CD4-positive, alpha-beta T cell (primary cell): ENCODE measurements around the gene FOLR1. TPM values are rescaled to one million over a fixed set of nuclear protein-coding genes. Genes with fewer than 3 reads are reported as not detected.

ENCODE experiments used
- ATAC-seq: fragments of 200-7000 bp; cut with Tn5 transposase; one replicate; pipeline ENCODE4 v1.10.0; 2022; ENCODE audit warnings: mild to moderate bottlenecking; ENCODE audit not compliant: poor library complexity
- CTCF ChIA-PET: fragments of 350-600 bp; sonication (Branson Sonifier 250); formaldehyde crosslinking; loops from one replicate; lab custom pipeline; 2021; ENCODE audit warnings: antibody characterized with exemption, inconsistent platforms; lab: Charles Lee
- POLR2A ChIA-PET: fragments of 350-600 bp; sonication (Branson Sonifier 250); formaldehyde crosslinking; loops from one replicate; lab custom pipeline; 2021; ENCODE audit warnings: antibody characterized with exemption, inconsistent platforms; lab: Charles Lee
- DNase-seq, 14 experiments: peaks; one replicate each; pipeline ENCODE4 v3.0.0-alpha.2; 2013 to 2020; ENCODE audit warnings: mixed read lengths in 2 of 14
- H3K27ac ChIP-seq, 2 donors: one replicate each; pipeline versions ENCODE4 v1.5.1 to v1.7.0; 2013; ENCODE audit warnings: low read length in 2 of 2, low read depth in 1 of 2, mild to moderate bottlenecking in 1 of 2
- H3K27me3 ChIP-seq, 2 experiments: 1 replicate in 1 of 2; 2 replicates in 1 of 2; pipeline versions ENCODE4 v1.6.1 to v1.7.0; 2013; ENCODE audit warnings: low read length in 2 of 2, control low read depth in 1 of 2, mild to moderate bottlenecking in 1 of 2, moderate library complexity in 1 of 2; ENCODE audit not compliant: insufficient read depth in 2 of 2, control insufficient read depth in 1 of 2
- H3K36me3 ChIP-seq: one replicate; pipeline ENCODE4 v1.6.1; 2013; ENCODE audit warnings: low read length, control low read depth; ENCODE audit not compliant: insufficient read depth
- H3K4me1 ChIP-seq: one replicate; pipeline ENCODE4 v1.6.1; 2013; ENCODE audit warnings: low read length, control low read depth; ENCODE audit not compliant: insufficient read depth
- H3K4me3 ChIP-seq: one replicate; pipeline ENCODE4 v1.5.1; 2013; ENCODE audit warnings: mild to moderate bottlenecking, low read length, moderate library complexity
- H3K9me3 ChIP-seq, 2 experiments: 1 replicate in 1 of 2; 2 replicates in 1 of 2; pipeline versions ENCODE4 v1.6.1 to v1.7.0; 2013; ENCODE audit warnings: low read length in 2 of 2, mild to moderate bottlenecking in 2 of 2, control low read depth in 1 of 2, moderate library complexity in 1 of 2; ENCODE audit not compliant: control insufficient read depth in 1 of 2, insufficient read depth in 1 of 2
- H3K27ac Mint-ChIP-seq: one replicate; pipeline ENCODE4 v1.8.0; 2020; ENCODE audit warnings: mixed read lengths
- H3K27me3 Mint-ChIP-seq: one replicate; pipeline ENCODE4 v1.8.0; 2021; ENCODE audit warnings: mixed read lengths
- H3K36me3 Mint-ChIP-seq: one replicate; pipeline ENCODE4 v1.8.0; 2021; ENCODE audit warnings: low read depth, mixed read lengths
- H3K4me1 Mint-ChIP-seq: one replicate; pipeline ENCODE4 v1.8.0; 2021; ENCODE audit warnings: low read depth, mixed read lengths
- H3K4me3 Mint-ChIP-seq: one replicate; pipeline ENCODE4 v1.8.0; 2020; ENCODE audit warnings: mild to moderate bottlenecking, mixed read lengths
- H3K9me3 Mint-ChIP-seq: one replicate; pipeline ENCODE4 v1.8.0; 2020; ENCODE audit warnings: mixed read lengths
- intact Hi-C, 2 experiments: fragments of 100-400 bp; cut with DNase I in 1 of 2; cut with micrococcal nuclease in 1 of 2; formaldehyde crosslinking; loops; one replicate each; pipeline versions ENCODE4 v1.15.1 to v1.9.0; 2023 to 2025; cut with DNase I, micrococcal nuclease
- total RNA-seq, 174 experiments: library from RNA in 2 of 174; stranded (reverse) in 2 of 174; gene quantifications; one replicate each; pipeline ENCODE4 v1.2.3 and lab custom pipeline; 2021 to 2026
- TF ChIP-seq, protein P1 (sequence below): fragments of 200-600 bp; IDR thresholded peaks from one replicate; pipeline ENCODE4 v1.8.0; 2022; ENCODE audit warnings: antibody characterized with exemption, mild to moderate bottlenecking

The FOLR1 gene
- total RNA-seq, 2 experiments from 2014 or later = not detected

- POLR2A ChIA-PET = no interaction called here
- no peak overlapping the region for H3K27ac Mint-ChIP-seq
- peaks cover 20% of the 10 kb centered on the region for H3K4me1 Mint-ChIP-seq
- peaks cover 12% of the 10 kb centered on the region for H3K36me3 Mint-ChIP-seq
- CTCF ChIA-PET = no interaction called here
- no peak overlapping the region for H3K27ac ChIP-seq
- H3K4me1 ChIP-seq = peaks cover 31% of the 10 kb centered on the region
- intact Hi-C loops = loop anchor here (5.0 to 10.0 kb wide), 7 partner anchors 106 to 1424 kb away; partner anchors contain the start of genes ANAPC15 (in 1 of the 2), ATG16L2 (in 1 of the 2), CLPB (in 1 of the 2) and FCHSD2 (in 1 of the 2)
- TF ChIP-seq, protein P1, sequence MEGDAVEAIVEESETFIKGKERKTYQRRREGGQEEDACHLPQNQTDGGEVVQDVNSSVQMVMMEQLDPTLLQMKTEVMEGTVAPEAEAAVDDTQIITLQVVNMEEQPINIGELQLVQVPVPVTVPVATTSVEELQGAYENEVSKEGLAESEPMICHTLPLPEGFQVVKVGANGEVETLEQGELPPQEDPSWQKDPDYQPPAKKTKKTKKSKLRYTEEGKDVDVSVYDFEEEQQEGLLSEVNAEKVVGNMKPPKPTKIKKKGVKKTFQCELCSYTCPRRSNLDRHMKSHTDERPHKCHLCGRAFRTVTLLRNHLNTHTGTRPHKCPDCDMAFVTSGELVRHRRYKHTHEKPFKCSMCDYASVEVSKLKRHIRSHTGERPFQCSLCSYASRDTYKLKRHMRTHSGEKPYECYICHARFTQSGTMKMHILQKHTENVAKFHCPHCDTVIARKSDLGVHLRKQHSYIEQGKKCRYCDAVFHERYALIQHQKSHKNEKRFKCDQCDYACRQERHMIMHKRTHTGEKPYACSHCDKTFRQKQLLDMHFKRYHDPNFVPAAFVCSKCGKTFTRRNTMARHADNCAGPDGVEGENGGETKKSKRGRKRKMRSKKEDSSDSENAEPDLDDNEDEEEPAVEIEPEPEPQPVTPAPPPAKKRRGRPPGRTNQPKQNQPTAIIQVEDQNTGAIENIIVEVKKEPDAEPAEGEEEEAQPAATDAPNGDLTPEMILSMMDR = no peak
- DNase-seq = no peak
- H3K4me3 Mint-ChIP-seq = peak overlapping the region; percentile 69
- no peaks in the 10 kb centered on the region for H3K36me3 ChIP-seq
- no peak overlapping the region for H3K4me3 ChIP-seq
- no peaks in the 10 kb centered on the region for H3K27me3 ChIP-seq
- H3K9me3 Mint-ChIP-seq = no peaks in the 10 kb centered on the region
- H3K27me3 Mint-ChIP-seq = peaks cover 19% of the 10 kb centered on the region
- ATAC-seq = no peak
- H3K9me3 ChIP-seq = no peaks in the 10 kb centered on the region
These were observed 28.9 kb downstream of the FOLR1 start for GRCh38 chr11:72220696-72221363.

DNA sequence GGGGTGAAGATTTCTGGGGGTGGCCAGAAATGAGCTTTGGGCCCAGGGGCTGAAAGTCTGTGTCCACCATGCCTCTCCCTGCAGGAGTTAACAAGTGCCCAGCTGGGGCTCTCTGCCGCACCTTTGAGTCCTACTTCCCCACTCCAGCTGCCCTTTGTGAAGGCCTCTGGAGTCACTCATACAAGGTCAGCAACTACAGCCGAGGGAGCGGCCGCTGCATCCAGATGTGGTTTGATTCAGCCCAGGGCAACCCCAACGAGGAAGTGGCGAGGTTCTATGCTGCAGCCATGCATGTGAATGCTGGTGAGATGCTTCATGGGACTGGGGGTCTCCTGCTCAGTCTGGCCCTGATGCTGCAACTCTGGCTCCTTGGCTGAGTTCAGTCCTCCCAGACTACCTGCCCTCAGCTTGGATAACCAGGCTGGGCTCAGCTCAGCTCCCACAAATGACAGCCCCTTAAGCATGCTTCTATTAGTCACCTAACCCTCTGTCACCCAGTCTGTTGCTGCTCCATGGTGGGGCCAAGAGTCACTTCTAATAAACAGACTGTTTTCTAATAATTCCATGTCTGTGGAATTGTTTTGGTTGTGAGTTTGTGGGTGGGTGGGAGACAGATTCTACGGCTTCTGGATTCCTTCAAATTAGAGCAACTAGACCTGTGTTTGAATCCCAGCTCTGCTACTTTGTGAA lies 29.6 kb downstream of the FOLR1 start:
- Mint-ChIP-seq H3K27ac (no peak overlapping the region), H3K9me3 (no peaks in the 10 kb centered on the region), H3K4me3 (no peak overlapping the region), H3K36me3 (peaks cover 12% of the 10 kb centered on the region), H3K27me3 (peaks cover 15% of the 10 kb centered on the region), H3K4me1 (peaks cover 27% of the 10 kb centered on the region)
- no peaks in the 10 kb centered on the region for H3K36me3 ChIP-seq
- no peak overlapping the region for H3K4me3 ChIP-seq
- CTCF ChIA-PET = no interaction called here
- POLR2A ChIA-PET = interaction anchor here (0.8 to 3.8 kb wide), 2 partner anchors 109 to 293 kb away, joined by 3 to 29 read pairs; partner anchors contain the start of genes ANAPC15, RNF121 and XNDC1N
- ATAC-seq (no peak), DNase-seq (peak in 1 of 14 experiments; percentile 39)
- no peak overlapping the region for H3K27ac ChIP-seq
- H3K27me3 ChIP-seq = no peaks in the 10 kb centered on the region
- TF ChIP-seq, protein P1 = no peak
- no peaks in the 10 kb centered on the region for H3K9me3 ChIP-seq
- peaks cover 36% of the 10 kb centered on the region for H3K4me1 ChIP-seq
- intact Hi-C loops = loop anchor here (2.0 to 10.0 kb wide), 8 partner anchors 107 to 1423 kb away; partner anchors contain the start of genes ANAPC15 (in 2 of the 2), ATG16L2 (in 1 of the 2), CLPB (in 1 of the 2) and FCHSD2 (in 1 of the 2)

- peak overlapping the region; percentile 71 to 75 for H3K27ac ChIP-seq
- Mint-ChIP-seq H3K27ac (peak overlapping the region; percentile 95), H3K9me3 (no peaks in the 10 kb centered on the region), H3K4me3 (peak overlapping the region; percentile 98), H3K27me3 (peaks cover 7% of the 10 kb centered on the region), H3K36me3 (peaks cover 15% of the 10 kb centered on the region), H3K4me1 (peaks cover 32% of the 10 kb centered on the region)
- H3K4me3 ChIP-seq = peak overlapping the region; percentile 91
- no peaks in the 10 kb centered on the region for H3K27me3 ChIP-seq
- intact Hi-C loops = loop anchor here (2.0 to 10.0 kb wide), 8 partner anchors 107 to 1423 kb away; partner anchors contain the start of genes ANAPC15 (in 2 of the 2), ATG16L2 (in 1 of the 2), CLPB (in 1 of the 2) and FCHSD2 (in 1 of the 2)
- ChIA-PET CTCF (interaction anchor here (1.0 to 1.9 kb wide), 4 partner anchors 10 to 209 kb away, joined by 3 to 4 read pairs (median 4); no protein-coding TSS in a partner anchor), POLR2A (interaction anchor here (0.8 to 3.8 kb wide), 6 partner anchors 15 to 294 kb away, joined by 3 to 29 read pairs (median 4); partner anchors contain the start of genes ANAPC15, RNF121 and XNDC1N)
- H3K4me1 ChIP-seq = peaks cover 36% of the 10 kb centered on the region
- TF ChIP-seq, protein P1 = no peak
- H3K9me3 ChIP-seq = no peaks in the 10 kb centered on the region
- ATAC-seq = no peak
- no peak for DNase-seq
- no peaks in the 10 kb centered on the region for H3K36me3 ChIP-seq
These were observed 30.4 kb downstream of the FOLR1 start for GRCh38 chr11:72222106-72222891.
